ENCODE data around the gene TUBB4B.
A peak's percentile ranks its signal among the peaks of the same experiment; 100 is the strongest.

TUBB4B gene

DNA sequence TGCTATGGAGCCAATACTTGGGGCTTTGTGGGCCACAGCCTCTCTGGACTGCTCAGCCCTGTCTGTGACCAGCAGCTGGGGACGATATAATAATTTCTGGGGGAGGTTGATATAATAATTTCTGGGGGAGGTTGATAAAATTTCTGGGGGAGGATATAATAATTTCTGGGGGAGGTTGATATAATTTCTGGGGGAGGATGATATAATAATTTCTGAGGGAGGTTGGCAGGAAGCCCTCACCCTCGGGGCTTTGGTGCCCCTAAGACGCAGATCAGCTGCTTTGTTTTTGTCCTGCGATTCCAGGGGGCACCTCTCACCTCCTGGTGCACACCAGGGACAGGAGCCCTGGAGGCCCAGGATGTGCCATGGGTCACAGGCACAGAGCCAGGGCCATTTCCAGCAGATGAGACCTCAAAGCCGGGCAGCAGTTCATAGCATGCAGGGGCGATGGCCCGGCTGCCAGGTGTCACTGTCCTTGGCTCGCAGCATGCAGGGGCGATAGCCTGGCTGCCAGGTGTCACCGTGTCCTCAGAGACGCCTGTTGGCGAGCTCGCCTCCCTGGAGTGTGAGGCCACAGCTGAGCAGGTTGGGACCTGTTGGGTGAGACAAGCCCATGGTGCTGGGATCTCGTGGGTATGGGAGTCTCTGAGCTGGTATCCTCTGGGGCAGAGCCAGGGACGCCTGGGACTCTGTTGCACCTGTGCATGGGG lies 32.7 kb downstream of the TUBB4B start:
- DNase-seq: no peak

DNA sequence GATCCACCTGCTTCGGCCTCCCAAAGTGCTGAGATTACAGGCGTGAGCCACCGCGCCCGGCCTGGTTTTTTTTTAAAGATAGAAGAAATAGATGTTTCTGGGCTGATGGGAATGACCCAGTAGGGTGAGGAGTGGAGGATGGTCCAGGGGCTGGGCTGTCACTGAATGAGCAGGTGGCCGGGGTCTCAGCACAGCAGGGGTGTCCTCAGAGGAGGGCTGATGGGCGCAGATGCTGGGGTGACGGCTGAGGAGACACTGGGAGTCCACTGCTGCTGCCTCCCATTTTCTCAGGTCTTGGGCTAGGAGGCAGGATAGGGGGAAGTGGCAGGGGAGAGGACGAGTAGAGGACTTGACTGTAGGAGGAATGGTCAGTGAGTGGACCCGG lies 34.1 kb downstream of the TUBB4B start:
- no peak for DNase-seq

DNA sequence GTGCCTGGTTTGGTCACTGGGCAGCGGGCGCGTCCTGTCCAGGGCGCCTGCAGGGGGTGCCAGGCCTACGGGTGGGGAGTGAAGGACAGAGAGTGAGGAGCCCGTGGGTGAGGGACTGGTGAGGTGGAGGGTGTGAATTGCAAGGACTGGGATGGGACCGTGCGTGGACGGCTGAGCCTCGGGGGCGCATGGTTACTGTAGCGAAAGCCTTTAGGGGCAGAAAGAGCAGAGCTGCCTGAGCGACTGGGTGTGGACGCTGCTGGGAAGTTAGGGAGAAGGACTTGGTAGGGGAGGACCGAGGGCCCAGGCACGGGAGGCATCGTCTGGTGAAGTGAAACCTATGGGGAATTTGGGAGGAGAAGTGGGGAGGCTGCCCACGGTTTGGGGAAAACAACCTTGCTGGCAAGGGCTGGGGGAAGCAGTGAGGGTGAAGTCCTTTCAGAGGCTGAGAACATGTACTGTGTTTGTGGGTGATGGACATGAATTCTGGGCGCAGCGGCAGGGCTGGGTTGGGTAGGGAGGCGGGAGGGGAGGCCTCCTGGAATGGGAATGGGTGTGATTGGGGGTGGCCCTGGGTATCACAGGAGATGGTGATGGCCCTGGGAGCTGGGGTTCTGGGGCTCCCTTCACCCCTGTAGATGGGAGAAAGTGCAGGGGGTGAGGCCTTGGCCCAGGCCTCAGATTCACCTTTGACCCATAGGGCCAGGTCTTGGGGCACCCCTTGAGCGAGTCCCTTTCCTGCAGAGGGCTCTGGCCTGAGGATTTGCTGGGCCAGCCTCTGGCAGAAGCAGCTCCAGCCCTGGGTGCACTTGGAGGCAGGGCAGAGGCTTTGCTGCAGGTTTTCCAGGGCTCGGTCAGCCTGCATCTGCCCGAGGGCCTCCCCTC lies 34.7 kb downstream of the TUBB4B start:
- DNase-seq: no peak

DNA sequence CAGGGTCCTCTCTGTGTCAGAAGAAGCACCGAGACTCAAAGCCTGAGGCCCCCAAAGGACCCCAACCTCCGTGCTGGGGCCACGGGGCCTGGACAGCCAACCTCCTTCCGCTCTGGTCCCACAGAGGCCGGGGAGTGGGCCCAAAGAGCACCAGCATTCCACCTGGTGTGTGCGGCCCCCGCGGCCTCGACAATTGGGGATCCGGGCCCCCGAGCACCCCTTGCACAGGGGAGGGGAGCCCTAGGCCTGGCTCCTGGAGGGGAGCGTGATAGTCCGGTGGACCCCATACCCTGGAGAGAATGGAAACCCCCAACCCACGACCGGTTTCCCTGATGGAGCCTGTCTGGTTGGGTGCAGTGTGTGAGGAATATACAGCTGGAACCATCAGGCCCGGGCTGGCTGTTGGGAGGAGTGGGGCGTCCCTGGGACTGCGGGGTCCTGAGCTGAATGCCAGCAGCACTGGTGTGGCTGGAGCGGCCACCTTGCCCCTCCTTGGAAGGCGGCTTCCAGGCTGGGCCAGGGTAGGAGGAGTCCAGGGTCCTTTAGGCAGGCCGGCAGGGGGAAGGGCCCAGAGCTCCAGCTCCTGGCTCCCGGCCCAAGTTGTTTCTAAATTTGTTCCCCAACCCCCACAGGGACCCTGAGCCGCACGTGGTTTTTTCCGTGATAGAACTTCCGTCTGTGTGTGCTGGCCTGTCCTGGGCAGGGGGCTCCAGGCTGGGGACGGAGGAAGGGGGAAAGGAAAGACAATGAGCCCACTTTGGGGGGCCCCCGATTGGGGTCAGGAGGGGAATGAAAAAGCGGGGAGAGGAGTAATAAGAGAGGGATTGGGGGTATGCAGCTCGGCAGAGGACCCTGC lies 35.6 kb downstream of the TUBB4B start:
- no peak for DNase-seq

DNA sequence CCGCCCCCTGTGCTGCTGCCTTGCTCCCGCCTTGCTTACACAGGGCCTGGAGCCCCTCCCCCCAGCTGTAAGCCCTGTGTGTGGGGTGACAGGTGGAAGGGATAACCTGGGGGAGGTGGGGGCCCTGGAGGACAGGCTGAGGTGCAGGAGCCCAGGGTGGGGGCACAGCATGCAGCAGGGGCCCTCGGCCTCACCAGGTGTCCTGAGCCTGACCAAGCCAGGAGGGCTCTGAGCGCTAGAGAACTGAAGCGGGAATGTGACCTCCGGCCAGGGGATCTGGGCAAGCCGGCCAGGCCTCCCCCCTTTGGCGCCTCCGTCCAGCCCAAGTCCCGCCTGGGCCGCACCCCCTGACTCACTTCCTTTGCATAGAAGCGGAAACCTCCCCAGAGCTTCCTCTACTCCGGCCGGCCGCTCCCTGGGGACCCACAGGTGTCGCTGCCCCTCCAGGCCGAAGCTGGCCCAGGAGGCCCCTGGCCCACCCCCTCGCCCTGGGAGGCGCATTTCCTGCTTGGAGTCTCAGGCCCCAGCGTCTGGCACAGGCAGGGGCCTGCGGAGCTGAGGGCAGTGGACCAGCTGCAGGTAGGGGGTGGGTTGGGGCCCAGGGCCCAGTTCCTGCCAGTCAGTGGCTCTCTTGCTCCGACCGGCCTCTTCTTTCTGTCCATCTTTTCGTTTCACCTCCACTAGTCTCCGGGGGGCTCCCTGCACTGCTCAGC lies 36.4 kb downstream of the TUBB4B start, which contains the start of gene TOR4A:
TOR4A (plus strand) TSS at position 398 of the 713 bp plus-strand sequence. CDS start 964 bp downstream, outside the sequence.
- no peak for DNase-seq

DNA sequence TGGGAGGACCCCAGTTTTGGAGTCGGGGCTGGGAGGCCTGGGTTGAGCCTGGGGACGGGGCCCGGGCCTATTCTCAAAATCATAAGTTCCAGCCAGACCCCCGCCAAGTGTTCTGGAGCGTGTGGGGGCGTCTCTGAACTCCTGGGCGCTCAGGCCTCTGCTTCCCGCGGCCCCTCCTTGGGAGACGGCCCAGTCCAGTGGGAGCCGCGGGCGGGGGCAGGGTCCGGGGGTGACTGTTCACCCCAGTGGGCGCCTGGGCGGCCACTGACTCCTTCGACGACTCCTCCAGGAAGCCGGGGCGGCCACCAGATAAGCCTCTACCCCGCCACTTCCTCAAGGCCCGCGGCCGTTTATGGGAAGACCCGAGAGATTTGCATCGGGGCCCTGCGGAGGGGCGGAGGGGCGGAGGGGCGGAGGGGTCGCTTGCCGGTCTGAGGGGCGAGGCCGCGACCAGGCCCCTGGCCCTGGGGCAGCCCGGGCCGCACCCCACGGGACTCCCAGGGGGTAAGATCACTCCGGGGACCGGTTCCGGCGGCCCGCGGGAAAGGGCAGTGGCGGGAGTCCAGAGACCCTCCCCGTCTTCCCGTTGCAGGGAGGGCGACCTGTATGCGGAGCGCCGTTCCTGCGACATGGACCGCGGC lies 37.1 kb downstream of the TUBB4B start:
- DNase-seq: no peak

DNA sequence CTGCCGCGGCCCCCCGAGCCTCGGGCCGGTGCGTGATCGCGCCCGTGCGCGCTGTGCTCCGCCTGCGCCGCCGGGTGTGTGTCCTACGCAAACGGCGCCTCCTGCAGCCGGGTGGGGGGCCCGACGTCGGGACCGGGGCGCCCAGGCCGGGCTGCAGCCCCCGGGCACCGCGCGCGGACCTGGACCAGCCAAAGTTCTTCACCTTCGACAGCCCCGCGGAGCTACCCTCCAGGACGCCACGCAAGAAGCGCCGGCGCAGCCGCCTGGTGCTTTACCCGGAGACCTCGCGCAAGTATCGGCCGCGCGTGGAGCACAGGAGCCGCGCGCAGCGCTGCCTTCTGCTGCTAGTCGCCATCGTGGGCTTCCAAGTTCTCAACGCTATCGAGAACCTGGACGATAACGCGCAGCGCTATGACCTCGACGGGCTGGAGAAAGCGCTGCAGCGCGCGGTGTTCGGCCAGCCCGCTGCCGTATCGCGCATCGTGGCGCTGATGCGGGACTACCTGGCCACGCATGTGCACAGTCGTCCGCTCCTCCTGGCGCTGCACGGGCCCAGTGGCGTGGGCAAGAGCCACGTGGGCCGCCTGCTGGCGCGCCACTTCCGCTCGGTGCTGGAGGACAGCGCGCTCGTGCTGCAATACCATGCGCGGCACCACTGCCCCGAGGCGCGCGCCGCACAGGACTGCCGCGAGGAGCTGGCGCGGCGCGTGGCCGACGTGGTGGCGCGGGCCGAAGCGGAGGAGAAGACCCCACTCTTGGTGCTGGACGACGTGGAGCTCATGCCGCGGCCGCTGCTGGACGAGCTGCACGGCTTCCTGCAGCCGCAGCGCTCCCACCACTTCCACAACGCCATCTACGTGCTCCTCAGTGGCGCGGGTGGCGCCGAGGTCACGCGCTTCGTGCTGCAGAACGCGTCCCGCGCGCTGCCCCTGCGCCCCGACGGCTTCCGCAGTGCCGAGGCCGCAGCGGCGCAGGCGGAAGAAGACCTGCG lies 37.9 kb downstream of the TUBB4B start:
- DNase-seq: no peak

DNA sequence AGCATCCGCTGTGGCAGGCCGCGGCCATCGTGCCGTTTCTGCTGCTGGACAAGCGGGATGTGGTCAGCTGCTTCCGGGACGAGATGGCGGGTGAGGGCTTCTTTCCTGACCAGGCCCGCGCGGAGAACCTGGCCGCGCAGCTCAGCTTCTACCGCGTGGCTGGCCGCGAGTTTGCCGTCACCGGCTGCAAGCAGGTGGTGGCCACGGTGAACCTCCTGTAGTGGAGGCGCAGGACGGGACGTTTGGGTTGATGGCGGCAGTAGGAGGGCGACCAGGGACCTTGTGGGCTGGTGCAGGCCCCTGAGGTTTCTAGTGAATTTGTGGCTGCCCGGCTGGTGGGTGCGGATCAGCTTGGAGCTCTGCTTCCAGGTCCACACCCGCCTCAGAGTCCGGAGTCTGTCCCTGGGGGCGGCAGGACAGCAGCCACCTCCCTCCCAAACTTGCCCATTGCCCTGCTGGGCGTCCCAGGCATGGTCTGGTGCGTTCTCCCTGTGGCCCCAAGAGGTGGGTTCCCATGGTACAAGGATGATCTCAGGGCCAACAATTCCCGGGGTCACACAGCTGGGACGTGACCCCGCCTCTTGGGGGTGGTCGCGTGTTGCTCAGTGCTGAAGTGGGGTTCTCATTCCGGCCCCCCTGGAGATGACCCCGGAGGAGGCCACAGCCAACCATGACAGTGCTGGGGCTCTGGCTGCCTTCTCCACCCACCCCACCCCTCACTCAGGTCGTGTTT lies 38.8 kb downstream of the TUBB4B start:
- DNase-seq: no peak

DNA sequence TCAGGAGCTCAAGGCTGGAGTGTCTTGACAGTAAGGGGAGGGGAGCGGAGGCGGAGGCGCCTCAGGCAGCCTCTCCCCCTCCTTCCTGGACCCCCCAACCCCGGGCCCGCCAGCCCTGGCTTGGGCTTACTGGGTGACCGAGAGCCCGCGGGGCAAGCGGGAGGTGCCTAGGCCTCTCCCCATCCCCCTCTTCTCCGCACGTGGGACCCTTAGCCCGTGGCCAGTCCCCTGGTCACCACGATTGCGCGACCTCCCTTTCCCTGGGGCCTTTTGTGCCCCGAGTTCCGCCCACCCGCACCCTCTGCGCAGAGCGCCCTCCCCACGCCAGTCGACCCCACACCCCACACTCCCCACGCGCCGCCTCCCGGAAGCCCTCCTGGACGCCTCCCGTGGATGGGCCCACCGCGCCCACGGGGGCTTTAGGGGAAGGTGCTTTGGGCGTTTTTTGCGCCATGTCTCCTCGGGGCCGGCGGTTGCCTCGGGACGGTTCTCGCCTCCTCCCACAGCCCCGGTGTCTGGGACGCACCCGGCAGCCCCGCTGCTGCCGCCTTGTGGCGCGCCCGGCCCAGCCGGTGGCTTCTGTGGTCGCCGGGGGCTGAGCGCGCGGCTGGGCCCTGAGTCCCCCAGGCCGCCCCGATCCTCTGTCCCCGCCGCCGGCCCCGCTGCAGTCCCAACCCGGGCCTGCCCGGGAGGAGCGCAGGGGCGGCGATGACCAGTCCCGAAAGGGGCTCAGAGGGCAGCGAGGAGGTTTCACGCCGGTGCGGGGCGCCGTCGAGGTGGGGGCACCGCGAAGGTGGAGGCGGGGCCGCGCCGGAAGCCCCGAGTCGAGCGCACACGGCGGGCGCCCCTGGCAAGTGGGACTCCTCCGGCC lies 39.6 kb downstream of the TUBB4B start:
- DNase-seq: no peak

DNA sequence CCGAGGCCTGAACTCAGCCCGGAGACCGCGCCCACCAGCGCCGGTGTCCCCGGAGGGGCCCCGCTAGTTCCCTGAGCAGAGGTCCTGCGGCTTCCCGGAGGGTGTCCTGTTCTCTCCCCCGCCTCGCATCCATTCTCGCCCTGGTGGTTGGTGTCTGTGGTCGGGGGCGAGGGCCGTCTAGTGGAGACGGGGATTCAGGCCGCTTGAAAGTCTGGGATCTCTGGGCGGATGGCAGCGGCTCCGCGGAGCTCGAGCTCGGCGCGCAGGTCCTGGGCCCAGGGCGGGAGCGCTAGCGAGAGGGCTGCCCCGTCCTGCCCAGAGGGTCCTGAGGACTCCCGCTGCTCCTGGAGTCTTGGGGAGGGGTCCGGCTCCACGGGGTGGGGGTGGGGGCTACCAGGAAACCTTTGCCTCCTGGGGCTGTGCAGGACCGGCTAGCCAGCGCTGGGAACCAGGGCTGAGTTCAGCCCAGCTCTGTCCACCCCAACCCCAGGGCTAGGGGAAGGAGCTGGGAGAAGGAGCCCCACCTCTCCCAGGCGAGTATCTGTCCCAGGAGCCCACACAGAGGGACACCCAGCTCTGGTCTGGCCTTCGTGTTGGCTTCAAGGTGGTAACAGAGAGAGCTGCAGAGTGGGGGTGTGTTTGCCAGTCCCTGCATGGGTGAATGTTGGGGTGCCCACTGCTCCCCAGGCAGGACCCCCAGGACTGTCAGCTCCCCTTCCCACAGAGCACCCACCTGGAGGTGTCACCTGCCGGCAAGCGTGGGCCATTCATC lies 40.4 kb downstream of the TUBB4B start:
- DNase-seq: no peak

DNA sequence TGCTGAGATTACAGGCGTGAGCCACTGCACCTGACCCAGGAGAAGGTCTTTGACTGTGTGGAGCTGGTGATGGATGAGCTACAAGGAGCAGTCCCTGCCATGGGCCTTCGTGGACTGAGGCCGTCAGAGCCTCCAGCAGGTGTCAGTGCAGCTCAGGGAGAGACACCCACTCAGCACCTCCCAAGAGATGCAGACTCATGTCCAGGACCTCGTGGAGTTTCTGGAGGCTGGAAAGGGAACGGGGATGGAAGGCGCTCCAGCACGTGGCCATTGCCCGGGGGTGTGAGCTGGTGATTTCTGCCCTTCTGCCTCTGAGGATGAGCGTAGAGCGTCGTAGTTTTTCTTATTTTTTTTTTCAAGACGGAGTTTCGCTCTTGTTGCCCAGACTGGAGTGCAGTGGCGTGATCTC lies 45.9 kb downstream of the TUBB4B start:
- peak; percentile 26 for DNase-seq

DNA sequence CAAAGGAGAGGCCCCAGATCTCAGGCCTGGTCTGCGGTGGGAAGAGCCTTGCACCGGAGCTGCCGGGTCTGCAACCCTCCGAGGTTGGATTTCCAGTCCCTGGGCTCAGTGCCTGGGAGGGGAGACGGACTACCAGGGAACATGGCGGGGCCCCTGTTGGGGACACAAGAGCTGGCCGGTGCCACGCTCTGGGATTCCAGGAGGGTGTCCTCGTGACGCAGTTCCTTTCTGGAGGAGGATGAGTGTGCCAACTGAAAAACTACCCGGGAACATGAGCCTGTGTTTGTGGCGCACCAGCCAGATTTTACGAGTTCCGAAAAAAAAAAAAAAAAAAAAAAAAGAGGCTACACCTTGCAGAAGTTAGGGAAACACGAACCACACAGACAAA lies 52.0 kb downstream of the TUBB4B start:
- DNase-seq: no peak

Data from activated naive CD4-positive, alpha-beta T cell treated with anti-CD3 and anti-CD28 coated beads, Interleukin-2, amount 50 U/mL, for 16 hours (primary cell).